K562 (cell line): ENCODE data around the gene CCL27. TPM values are rescaled to one million over a fixed set of nuclear protein-coding genes. Genes with fewer than 3 reads are reported as not detected.
A peak's percentile ranks its signal among the peaks of the same experiment; 100 is the strongest.

ENCODE experiments used
- ATF6 ChIP-seq: sonication (generic); formaldehyde crosslinking; IDR thresholded peaks from 2 replicates; pipeline ENCODE4 v1.4.0; 2020; ENCODE audit warnings: mild to moderate bottlenecking, missing genetic modification reagents
- BCL6 ChIP-seq: fragments of 250-450 bp; sonication (Bioruptor Pico); IDR thresholded peaks from 2 replicates; pipeline ENCODE4 v1.4.0; 2020
- CHCHD3 ChIP-seq: fragments of 250-450 bp; sonication (Bioruptor Pico); IDR thresholded peaks from 2 replicates; pipeline ENCODE4 v2.1.2; 2022; ENCODE audit warnings: mild to moderate bottlenecking
- ERF ChIP-seq: fragments of 450-650 bp; formaldehyde crosslinking; IDR thresholded peaks from 2 replicates; pipeline ENCODE4 v1.4.0; 2020; ENCODE audit warnings: mild to moderate bottlenecking, mixed read lengths
- HDAC1 ChIP-seq, 2 experiments: fragments of 450-650 bp; IDR thresholded peaks; 2 replicates each; pipeline ENCODE4 v1.6.1; 2016 to 2017; ENCODE audit warnings: inconsistent platforms in 1 of 2, mild to moderate bottlenecking in 1 of 2, moderate library complexity in 1 of 2
- HNRNPK ChIP-seq: fragments of 200-400 bp; formaldehyde crosslinking; IDR thresholded peaks from one replicate; pipeline ENCODE4 v1.6.1; 2018; ENCODE audit warnings: mild to moderate bottlenecking, low read depth, low read length; ENCODE audit not compliant: poor library complexity, severe bottlenecking
- KDM2B ChIP-seq: fragments of 250-450 bp; sonication (Bioruptor Pico); IDR thresholded peaks from 2 replicates; pipeline ENCODE4 v1.8.0; 2021; ENCODE audit warnings: mild to moderate bottlenecking, moderate library complexity
- NEUROD1 ChIP-seq: fragments of 150-350 bp; IDR thresholded peaks from 2 replicates; pipeline ENCODE4 v1.6.1; 2014; ENCODE audit warnings: borderline replicate concordance, low read length, low read depth; ENCODE audit not compliant: partially characterized antibody
- SOX6 ChIP-seq: fragments of 450-650 bp; IDR thresholded peaks from 2 replicates; pipeline ENCODE4 v1.6.1; 2014; ENCODE audit warnings: mild to moderate bottlenecking
- ZBTB34 ChIP-seq: fragments of 250-450 bp; sonication (Bioruptor Pico); IDR thresholded peaks from 2 replicates; pipeline ENCODE4 v1.8.0; 2021; ENCODE audit warnings: mild to moderate bottlenecking, moderate library complexity
- ZNF282 ChIP-seq: sonication (generic); formaldehyde crosslinking; IDR thresholded peaks from 2 replicates; pipeline ENCODE4 v1.8.1; 2023; ENCODE audit warnings: missing genetic modification reagents
- polyA plus RNA-seq, 8 experiments: library from polyadenylated mRNA; depleted of rRNA in 4 of 8; stranded (reverse) in 5 of 8; unstranded in 3 of 8; fragments of >200 nt; fragmentation: Nextera tagmentation in 2 of 8; fragmentation: Illumina TruSeq in 1 of 8; extraction: Ambion mirVana in 2 of 8; extraction: Trizol in 1 of 8; gene quantifications; 2 replicates each; pipeline versions ENCODE4 v1.2.1 to v1.2.3, GENCODE V29; 2011 to 2014; ENCODE audit warnings: inconsistent platforms in 1 of 8, missing spikeins in 1 of 8
- total RNA-seq, 7 experiments: library from RNA; depleted of rRNA in 6 of 7; stranded (reverse); fragments of >200 nt in 6 of 7; fragmentation: Illumina TruSeq in 2 of 7; extraction: Trizol in 2 of 7; gene quantifications; 2 replicates each; pipeline versions ENCODE4 v1.2.1 to v1.2.3, GENCODE V29; 2011 to 2021; ENCODE audit warnings: low replicate concordance in 1 of 7
- TF ChIP-seq, protein P1 (sequence below): fragments of 250-450 bp; sonication (Bioruptor Pico); IDR thresholded peaks from 2 replicates; pipeline ENCODE4 v1.8.0; 2022; ENCODE audit warnings: inconsistent platforms

The CCL27 gene
- total and polyA plus RNA-seq, 9 of the 15 experiments (the other 6 are each of a cell fraction or from before 2014, with no cell fraction given), result 0.10 to 0.53 (median 0.27) TPM; not detected in 5

DNA sequence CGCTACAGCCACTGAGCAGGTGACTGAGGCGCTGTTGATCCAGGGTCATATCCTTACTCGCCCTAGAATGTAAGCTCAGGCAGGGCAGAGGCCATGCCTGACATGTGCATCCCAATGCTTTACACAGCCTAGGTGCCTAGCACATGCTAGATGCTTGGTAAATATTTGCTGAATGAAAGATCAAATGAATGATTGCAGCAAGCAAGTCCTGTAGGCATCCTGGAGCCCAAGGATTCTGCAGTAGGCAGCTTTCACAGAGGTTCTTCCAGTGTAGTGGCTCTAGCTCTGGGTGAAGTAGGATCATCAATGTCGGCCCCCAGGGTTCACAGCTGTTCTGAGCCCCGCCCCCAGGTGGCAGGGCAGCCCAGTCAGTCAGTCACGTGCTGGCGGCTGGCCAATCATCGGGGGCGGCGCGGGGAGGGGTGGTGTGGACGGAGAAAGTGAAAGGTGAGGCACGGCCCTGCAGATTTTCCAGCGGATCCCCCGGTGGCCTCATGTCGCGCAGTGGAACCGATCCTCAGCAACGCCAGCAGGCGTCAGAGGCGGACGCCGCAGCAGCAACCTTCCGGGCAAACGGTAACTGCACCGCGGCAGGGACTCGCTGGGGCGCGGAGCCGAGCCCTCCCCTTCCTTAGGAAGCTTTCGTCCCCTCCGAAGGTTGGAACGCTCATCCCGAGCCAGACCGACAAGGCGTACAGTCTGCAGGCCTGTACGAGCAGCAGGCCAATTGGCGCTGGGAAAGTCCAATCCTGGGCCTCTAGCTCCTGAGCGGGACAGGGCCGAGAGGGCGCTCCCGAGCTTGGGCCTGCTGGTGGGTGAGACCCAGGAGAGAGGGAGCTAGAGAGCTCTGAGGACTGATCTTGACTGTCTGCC is 16.0 kb downstream of the CCL27 start, which contains the start of gene GALT (continued):
- 0 out of 2 replicates have a peak, but pooled peaks have one; percentile 17 for TF ChIP-seq ATF6 (CRISPR knock-in tag)
- no peak for TF ChIP-seq KDM2B (CRISPR knock-in tag)
- no peak for TF ChIP-seq NEUROD1
- no peak for TF ChIP-seq HNRNPK
- no peak for TF ChIP-seq SOX6
- TF ChIP-seq, protein P1, sequence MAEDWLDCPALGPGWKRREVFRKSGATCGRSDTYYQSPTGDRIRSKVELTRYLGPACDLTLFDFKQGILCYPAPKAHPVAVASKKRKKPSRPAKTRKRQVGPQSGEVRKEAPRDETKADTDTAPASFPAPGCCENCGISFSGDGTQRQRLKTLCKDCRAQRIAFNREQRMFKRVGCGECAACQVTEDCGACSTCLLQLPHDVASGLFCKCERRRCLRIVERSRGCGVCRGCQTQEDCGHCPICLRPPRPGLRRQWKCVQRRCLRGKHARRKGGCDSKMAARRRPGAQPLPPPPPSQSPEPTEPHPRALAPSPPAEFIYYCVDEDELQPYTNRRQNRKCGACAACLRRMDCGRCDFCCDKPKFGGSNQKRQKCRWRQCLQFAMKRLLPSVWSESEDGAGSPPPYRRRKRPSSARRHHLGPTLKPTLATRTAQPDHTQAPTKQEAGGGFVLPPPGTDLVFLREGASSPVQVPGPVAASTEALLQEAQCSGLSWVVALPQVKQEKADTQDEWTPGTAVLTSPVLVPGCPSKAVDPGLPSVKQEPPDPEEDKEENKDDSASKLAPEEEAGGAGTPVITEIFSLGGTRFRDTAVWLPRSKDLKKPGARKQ, result no peak
- no peak; a peak in 1 of 4 replicates for TF ChIP-seq HDAC1 (IDR thresholded peaks at IDR 0.05)
- TF ChIP-seq ERF, result no peak
- no peak for TF ChIP-seq BCL6
- TF ChIP-seq ZNF282, result no peak
- TF ChIP-seq ZBTB34 (CRISPR knock-in tag), result no peak
- TF ChIP-seq CHCHD3 (CRISPR knock-in tag), result no peak
